GM19395 (cell line): ENCODE results near the gene KIAA0319L.

Experiments used
- ATAC-seq: cut with Tn5 transposase; IDR thresholded peaks from one replicate; pipeline ENCODE4 v1.9.1; 2021; ENCODE audit warnings: mild to moderate bottlenecking, moderate library complexity; ENCODE audit not compliant: unreplicated experiment

KIAA0319L gene

GRCh38 chr1:35449334-35450008 lies 107.7 kb downstream of the KIAA0319L start:
- ATAC-seq = no peak

GRCh38 chr1:35448344-35448801 lies 108.8 kb downstream of the KIAA0319L start:
- ATAC-seq = no peak

- no peak for ATAC-seq
Observed at GRCh38 chr1:35447278-35447677, 109.9 kb downstream of the KIAA0319L start.

GRCh38 chr1:35444519-35444774 lies 112.8 kb downstream of the KIAA0319L start:
- no peak for ATAC-seq

GRCh38 chr1:35443768-35444518 lies 113.3 kb downstream of the KIAA0319L start:
- ATAC-seq = no peak

- no peak for ATAC-seq
Observed at GRCh38 chr1:35442734-35443133, 114.5 kb downstream of the KIAA0319L start.

- no peak for ATAC-seq
Observed at GRCh38 chr1:35441926-35442579, 115.2 kb downstream of the KIAA0319L start.

- no peak for ATAC-seq
Observed at GRCh38 chr1:35439626-35440025, 117.6 kb downstream of the KIAA0319L start.

- ATAC-seq = no peak
Observed at GRCh38 chr1:35437200-35437599, 120.0 kb downstream of the KIAA0319L start.

- ATAC-seq = no peak
Observed at GRCh38 chr1:35436078-35436477, 121.1 kb downstream of the KIAA0319L start.

GRCh38 chr1:35434703-35435102 lies 122.5 kb downstream of the KIAA0319L start:
- ATAC-seq = no peak

- ATAC-seq = no peak
Observed at GRCh38 chr1:35433714-35434113, 123.5 kb downstream of the KIAA0319L start.

GRCh38 chr1:35432231-35432630 lies 125.0 kb downstream of the KIAA0319L start:
- ATAC-seq = no peak

- no peak for ATAC-seq
Observed at GRCh38 chr1:35431173-35431599, 126.0 kb downstream of the KIAA0319L start.

GRCh38 chr1:35430762-35431161 lies 126.4 kb downstream of the KIAA0319L start:
- no peak for ATAC-seq

GRCh38 chr1:35428360-35428759 lies 128.8 kb downstream of the KIAA0319L start:
- no peak for ATAC-seq

- no peak for ATAC-seq
Observed at GRCh38 chr1:35426097-35426586, 131.1 kb downstream of the KIAA0319L start.

GRCh38 chr1:35408925-35409324 lies 148.3 kb downstream of the KIAA0319L start:
- ATAC-seq = no peak

GRCh38 chr1:35407743-35408142 lies 149.5 kb downstream of the KIAA0319L start:
- ATAC-seq = no peak

GRCh38 chr1:35406103-35406502 lies 151.1 kb downstream of the KIAA0319L start:
- no peak for ATAC-seq

GRCh38 chr1:35401049-35401448 lies 156.2 kb downstream of the KIAA0319L start:
- ATAC-seq = no peak

GRCh38 chr1:35398739-35399138 lies 158.5 kb downstream of the KIAA0319L start:
- ATAC-seq = no peak
